ENCODE results near the gene AKAP1. TPM values are rescaled to one million over a fixed set of nuclear protein-coding genes. Genes with fewer than 3 reads are reported as not detected.
"Not testable (repeated sequence)": the region's sequence is repeated elsewhere in the genome, so short reads cannot be mapped to it uniquely, and the experiment has no call there.

Gene AKAP1
- total RNA-seq, 1 experiment from 2014 or later: 56.1 TPM

GRCh38 chr17:57091186-57091618 lies 6.2 kb downstream of the AKAP1 start:
- Histone ChIP-seq H3K4me2 (ENCODE audit: low read depth, low read length, poor library complexity, severe bottlenecking) (no peak overlapping the region), H3K4me1 (ENCODE audit: low read length) (peaks cover 55% of the 10 kb centered on the region), H2AFZ (ENCODE audit: low read length) (no peak overlapping the region), H3K27ac (ENCODE audit: low read length) (no peak overlapping the region), H3K79me2 (ENCODE audit: low read length) (peaks cover 100% of the 10 kb centered on the region), H3K9ac (ENCODE audit: low read length) (no peak overlapping the region), H3K27me3 (ENCODE audit: low read length) (no peaks in the 10 kb centered on the region), H4K20me1 (ENCODE audit: insufficient read depth, low read depth, low read length) (peaks cover 63% of the 10 kb centered on the region), H3K4me3 (ENCODE audit: low read length) (no peak overlapping the region), H3K9me3 (ENCODE audit: low read length) (no peaks in the 10 kb centered on the region), H3K36me3 (ENCODE audit: insufficient read depth, low read length) (no peaks in the 10 kb centered on the region), H3K9me2 (replicated peaks; ENCODE audit: insufficient read depth, low read length) (no peaks in the 10 kb centered on the region)
- no peak for DNase-seq

GRCh38 chr17:57092171-57092570 lies 7.1 kb downstream of the AKAP1 start:
- H3K79me2 ChIP-seq (ENCODE audit: low read length): peaks cover 100% of the 10 kb centered on the region
- H3K9me2 ChIP-seq (replicated peaks; ENCODE audit: insufficient read depth, low read length): no peaks in the 10 kb centered on the region
- no peaks in the 10 kb centered on the region for H3K9me3 ChIP-seq (ENCODE audit: low read length)
- H3K4me1 ChIP-seq (ENCODE audit: low read length): peaks cover 48% of the 10 kb centered on the region
- no peak overlapping the region for H3K4me2 ChIP-seq (ENCODE audit: low read depth, low read length, poor library complexity, severe bottlenecking)
- no peak for DNase-seq
- H3K9ac ChIP-seq (ENCODE audit: low read length): no peak overlapping the region
- peaks cover 60% of the 10 kb centered on the region for H4K20me1 ChIP-seq (ENCODE audit: insufficient read depth, low read depth, low read length)
- H3K27ac ChIP-seq (ENCODE audit: low read length): no peak overlapping the region
- H3K27me3 ChIP-seq (ENCODE audit: low read length): no peaks in the 10 kb centered on the region
- H2AFZ ChIP-seq (ENCODE audit: low read length): no peak overlapping the region
- no peaks in the 10 kb centered on the region for H3K36me3 ChIP-seq (ENCODE audit: insufficient read depth, low read length)
- H3K4me3 ChIP-seq (ENCODE audit: low read length): no peak overlapping the region

- no peak overlapping the region for H2AFZ ChIP-seq (ENCODE audit: low read length)
- H3K36me3 ChIP-seq (ENCODE audit: insufficient read depth, low read length): no peaks in the 10 kb centered on the region
- H3K27ac ChIP-seq (ENCODE audit: low read length): no peak overlapping the region
- H3K79me2 ChIP-seq (ENCODE audit: low read length): peaks cover 100% of the 10 kb centered on the region
- peaks cover 48% of the 10 kb centered on the region for H3K4me1 ChIP-seq (ENCODE audit: low read length)
- no peak for DNase-seq
- H3K9me3 ChIP-seq (ENCODE audit: low read length): no peaks in the 10 kb centered on the region
- no peak overlapping the region for H3K4me2 ChIP-seq (ENCODE audit: low read depth, low read length, poor library complexity, severe bottlenecking)
- no peaks in the 10 kb centered on the region for H3K9me2 ChIP-seq (replicated peaks; ENCODE audit: insufficient read depth, low read length)
- H3K27me3 ChIP-seq (ENCODE audit: low read length): no peaks in the 10 kb centered on the region
- H4K20me1 ChIP-seq (ENCODE audit: insufficient read depth, low read depth, low read length): peaks cover 58% of the 10 kb centered on the region
- H3K4me3 ChIP-seq (ENCODE audit: low read length): no peak overlapping the region
- no peak overlapping the region for H3K9ac ChIP-seq (ENCODE audit: low read length)
These were observed 7.7 kb downstream of the AKAP1 start for GRCh38 chr17:57092779-57093178.

- Histone ChIP-seq H4K20me1 (ENCODE audit: insufficient read depth, low read depth, low read length) (peaks cover 50% of the 10 kb centered on the region), H3K36me3 (ENCODE audit: insufficient read depth, low read length) (no peaks in the 10 kb centered on the region), H3K4me1 (ENCODE audit: low read length) (peaks cover 34% of the 10 kb centered on the region), H3K4me3 (ENCODE audit: low read length) (no peak overlapping the region), H3K9me3 (ENCODE audit: low read length) (no peaks in the 10 kb centered on the region), H3K9me2 (replicated peaks; ENCODE audit: insufficient read depth, low read length) (no peaks in the 10 kb centered on the region), H3K27ac (ENCODE audit: low read length) (no peak overlapping the region), H3K27me3 (ENCODE audit: low read length) (no peaks in the 10 kb centered on the region), H3K79me2 (ENCODE audit: low read length) (peaks cover 98% of the 10 kb centered on the region), H3K9ac (ENCODE audit: low read length) (no peak overlapping the region), H2AFZ (ENCODE audit: low read length) (no peak overlapping the region), H3K4me2 (ENCODE audit: low read depth, low read length, poor library complexity, severe bottlenecking) (no peak overlapping the region)
- DNase-seq: no peak
These were observed 11.6 kb downstream of the AKAP1 start for GRCh38 chr17:57096472-57097202.

- no peaks in the 10 kb centered on the region for H3K9me2 ChIP-seq (replicated peaks; ENCODE audit: insufficient read depth, low read length)
- no peak overlapping the region for H3K9ac ChIP-seq (ENCODE audit: low read length)
- H3K4me1 ChIP-seq (ENCODE audit: low read length): peaks cover 32% of the 10 kb centered on the region
- H3K9me3 ChIP-seq (ENCODE audit: low read length): no peaks in the 10 kb centered on the region
- H3K79me2 ChIP-seq (ENCODE audit: low read length): peaks cover 98% of the 10 kb centered on the region
- no peaks in the 10 kb centered on the region for H3K27me3 ChIP-seq (ENCODE audit: low read length)
- H2AFZ ChIP-seq (ENCODE audit: low read length): no peak overlapping the region
- peaks cover 41% of the 10 kb centered on the region for H4K20me1 ChIP-seq (ENCODE audit: insufficient read depth, low read depth, low read length)
- no peak overlapping the region for H3K4me2 ChIP-seq (ENCODE audit: low read depth, low read length, poor library complexity, severe bottlenecking)
- no peak overlapping the region for H3K27ac ChIP-seq (ENCODE audit: low read length)
- no peak for DNase-seq
- H3K4me3 ChIP-seq (ENCODE audit: low read length): no peak overlapping the region
- H3K36me3 ChIP-seq (ENCODE audit: insufficient read depth, low read length): no peaks in the 10 kb centered on the region
These were observed 12.9 kb downstream of the AKAP1 start for GRCh38 chr17:57097832-57098421.

- peaks cover 32% of the 10 kb centered on the region for H3K4me1 ChIP-seq (ENCODE audit: low read length)
- H3K27me3 ChIP-seq (ENCODE audit: low read length): no peaks in the 10 kb centered on the region
- DNase-seq: no peak
- H3K36me3 ChIP-seq (ENCODE audit: insufficient read depth, low read length): no peaks in the 10 kb centered on the region
- H3K9me3 ChIP-seq (ENCODE audit: low read length): no peaks in the 10 kb centered on the region
- no peak overlapping the region for H3K27ac ChIP-seq (ENCODE audit: low read length)
- no peak overlapping the region for H2AFZ ChIP-seq (ENCODE audit: low read length)
- peaks cover 98% of the 10 kb centered on the region for H3K79me2 ChIP-seq (ENCODE audit: low read length)
- peaks cover 41% of the 10 kb centered on the region for H4K20me1 ChIP-seq (ENCODE audit: insufficient read depth, low read depth, low read length)
- H3K4me2 ChIP-seq (ENCODE audit: low read depth, low read length, poor library complexity, severe bottlenecking): no peak overlapping the region
- no peak overlapping the region for H3K4me3 ChIP-seq (ENCODE audit: low read length)
- no peak overlapping the region for H3K9ac ChIP-seq (ENCODE audit: low read length)
- H3K9me2 ChIP-seq (replicated peaks; ENCODE audit: insufficient read depth, low read length): no peaks in the 10 kb centered on the region
These were observed 14.1 kb downstream of the AKAP1 start for GRCh38 chr17:57099165-57099564.

- H3K27ac ChIP-seq (ENCODE audit: low read length): no peak overlapping the region
- DNase-seq: no peak
- H3K9me2 ChIP-seq (replicated peaks; ENCODE audit: insufficient read depth, low read length): no peaks in the 10 kb centered on the region
- peaks cover 29% of the 10 kb centered on the region for H3K4me1 ChIP-seq (ENCODE audit: low read length)
- no peaks in the 10 kb centered on the region for H3K27me3 ChIP-seq (ENCODE audit: low read length)
- no peak overlapping the region for H3K9ac ChIP-seq (ENCODE audit: low read length)
- no peak overlapping the region for H2AFZ ChIP-seq (ENCODE audit: low read length)
- peaks cover 37% of the 10 kb centered on the region for H4K20me1 ChIP-seq (ENCODE audit: insufficient read depth, low read depth, low read length)
- H3K4me2 ChIP-seq (ENCODE audit: low read depth, low read length, poor library complexity, severe bottlenecking): no peak overlapping the region
- H3K36me3 ChIP-seq (ENCODE audit: insufficient read depth, low read length): no peaks in the 10 kb centered on the region
- H3K4me3 ChIP-seq (ENCODE audit: low read length): no peak overlapping the region
- no peaks in the 10 kb centered on the region for H3K9me3 ChIP-seq (ENCODE audit: low read length)
- H3K79me2 ChIP-seq (ENCODE audit: low read length): peaks cover 98% of the 10 kb centered on the region
These were observed 17.1 kb downstream of the AKAP1 start for GRCh38 chr17:57102122-57102521.

- not testable (repeated sequence) for H3K9me2 ChIP-seq (replicated peaks; ENCODE audit: insufficient read depth, low read length); H3K4me2 ChIP-seq (ENCODE audit: low read depth, low read length, poor library complexity, severe bottlenecking); DNase-seq; H3K27ac ChIP-seq (ENCODE audit: low read length); H3K9ac ChIP-seq (ENCODE audit: low read length); H3K36me3 ChIP-seq (ENCODE audit: insufficient read depth, low read length); H3K4me3 ChIP-seq (ENCODE audit: low read length); H2AFZ ChIP-seq (ENCODE audit: low read length); H3K27me3 ChIP-seq (ENCODE audit: low read length); H3K9me3 ChIP-seq (ENCODE audit: low read length)
- H3K79me2 ChIP-seq (ENCODE audit: low read length): peaks cover 94% of the 10 kb centered on the region
- H4K20me1 ChIP-seq (ENCODE audit: insufficient read depth, low read depth, low read length): peaks cover 34% of the 10 kb centered on the region
- H3K4me1 ChIP-seq (ENCODE audit: low read length): peaks cover 24% of the 10 kb centered on the region
These were observed 17.6 kb downstream of the AKAP1 start for GRCh38 chr17:57102660-57103059.
